Mononuclear cell (primary cell): Measurements from ENCODE around the gene RBM28. TPM values are rescaled to one million over a fixed set of nuclear protein-coding genes. Genes with fewer than 3 reads are reported as not detected.

ENCODE experiments used
- H3K27me3 ChIP-seq: 2 replicates; pipeline ENCODE4 v1.6.0; 2011; ENCODE audit warnings: low read length, control low read depth; ENCODE audit not compliant: insufficient read depth
- H3K4me1 ChIP-seq: 2 replicates; pipeline ENCODE4 v1.5.1; 2011; ENCODE audit warnings: mild to moderate bottlenecking, low read length, control low read depth; ENCODE audit not compliant: insufficient read depth
- H3K4me3 ChIP-seq: 2 replicates; pipeline ENCODE4 v1.5.1; 2011; ENCODE audit warnings: mild to moderate bottlenecking, low read length, moderate library complexity
- H3K9me3 ChIP-seq: 2 replicates; pipeline ENCODE4 v1.5.1; 2011; ENCODE audit warnings: low read depth, mild to moderate bottlenecking, control low read depth, low read length
- total RNA-seq: library from RNA; depleted of rRNA; stranded (reverse); fragments of >200 nt; gene quantifications from one replicate; pipeline ENCODE4 v1.2.3, GENCODE V29; 2012

Gene RBM28
- total RNA-seq, 1 donor = 5.4 TPM

- H3K27me3 ChIP-seq = no peaks in the 10 kb centered on the region
- H3K4me1 ChIP-seq = peaks cover 11% of the 10 kb centered on the region
- H3K4me3 ChIP-seq = no peak overlapping the region
- no peaks in the 10 kb centered on the region for H3K9me3 ChIP-seq
These were observed 36.9 kb upstream of the RBM28 start for GRCh38 chr7:128380483-128381106.

- H3K27me3 ChIP-seq = no peaks in the 10 kb centered on the region
- no peaks in the 10 kb centered on the region for H3K9me3 ChIP-seq
- no peak overlapping the region for H3K4me3 ChIP-seq
- peaks cover 11% of the 10 kb centered on the region for H3K4me1 ChIP-seq
These were observed 36.3 kb upstream of the RBM28 start for GRCh38 chr7:128379900-128380479.

- H3K4me3 ChIP-seq = no peak overlapping the region
- H3K27me3 ChIP-seq = no peaks in the 10 kb centered on the region
- peaks cover 11% of the 10 kb centered on the region for H3K4me1 ChIP-seq
- H3K9me3 ChIP-seq = no peaks in the 10 kb centered on the region
These were observed 34.9 kb upstream of the RBM28 start for GRCh38 chr7:128378637-128379036.

GRCh38 chr7:128376077-128376476, 32.4 kb upstream of the RBM28 start:
- Histone ChIP-seq H3K4me3 (no peak overlapping the region), H3K4me1 (peaks cover 7% of the 10 kb centered on the region), H3K9me3 (no peaks in the 10 kb centered on the region), H3K27me3 (no peaks in the 10 kb centered on the region)

GRCh38 chr7:128374041-128374440, 30.3 kb upstream of the RBM28 start:
- no peaks in the 10 kb centered on the region for H3K4me1 ChIP-seq
- no peaks in the 10 kb centered on the region for H3K27me3 ChIP-seq
- no peaks in the 10 kb centered on the region for H3K9me3 ChIP-seq
- H3K4me3 ChIP-seq = no peak overlapping the region

- no peak overlapping the region for H3K4me3 ChIP-seq
- H3K4me1 ChIP-seq = no peaks in the 10 kb centered on the region
- H3K27me3 ChIP-seq = no peaks in the 10 kb centered on the region
- no peaks in the 10 kb centered on the region for H3K9me3 ChIP-seq
These were observed 29.9 kb upstream of the RBM28 start for GRCh38 chr7:128373606-128374005.

GRCh38 chr7:128370491-128370890, 26.8 kb upstream of the RBM28 start:
- Histone ChIP-seq H3K4me3 (no peak overlapping the region), H3K9me3 (no peaks in the 10 kb centered on the region), H3K4me1 (no peaks in the 10 kb centered on the region), H3K27me3 (peaks cover 7% of the 10 kb centered on the region)

GRCh38 chr7:128366986-128367385, 23.3 kb upstream of the RBM28 start:
- Histone ChIP-seq H3K4me1 (peaks cover 6% of the 10 kb centered on the region), H3K27me3 (peaks cover 41% of the 10 kb centered on the region), H3K9me3 (no peaks in the 10 kb centered on the region), H3K4me3 (no peak overlapping the region)

GRCh38 chr7:128366300-128366699, 22.6 kb upstream of the RBM28 start:
- Histone ChIP-seq H3K4me3 (no peak overlapping the region), H3K9me3 (no peaks in the 10 kb centered on the region), H3K27me3 (peaks cover 41% of the 10 kb centered on the region), H3K4me1 (peaks cover 11% of the 10 kb centered on the region)

GRCh38 chr7:128365432-128365831, 21.7 kb upstream of the RBM28 start:
- H3K27me3 ChIP-seq = peaks cover 41% of the 10 kb centered on the region

GRCh38 chr7:128364166-128364870, 20.6 kb upstream of the RBM28 start:
- Histone ChIP-seq H3K4me3 (no peak overlapping the region), H3K9me3 (no peaks in the 10 kb centered on the region), H3K4me1 (peaks cover 26% of the 10 kb centered on the region), H3K27me3 (peaks cover 41% of the 10 kb centered on the region)

More at GRCh38 chr7:128365432-128365831, 21.7 kb upstream of the RBM28 start:
- peaks cover 19% of the 10 kb centered on the region for H3K4me1 ChIP-seq
- H3K9me3 ChIP-seq = no peaks in the 10 kb centered on the region
- no peak overlapping the region for H3K4me3 ChIP-seq

- Histone ChIP-seq H3K9me3 (no peaks in the 10 kb centered on the region), H3K4me1 (peaks cover 36% of the 10 kb centered on the region), H3K27me3 (peaks cover 41% of the 10 kb centered on the region)
These were observed 19.6 kb upstream of the RBM28 start for GRCh38 chr7:128363261-128363721.

GRCh38 chr7:128362670-128363069, 19.0 kb upstream of the RBM28 start:
- Histone ChIP-seq H3K4me1 (peaks cover 43% of the 10 kb centered on the region), H3K4me3 (no peak overlapping the region), H3K9me3 (no peaks in the 10 kb centered on the region), H3K27me3 (peaks cover 41% of the 10 kb centered on the region)

More at GRCh38 chr7:128363261-128363721, 19.6 kb upstream of the RBM28 start:
- no peak overlapping the region for H3K4me3 ChIP-seq

- H3K27me3 ChIP-seq = peaks cover 41% of the 10 kb centered on the region
- peaks cover 46% of the 10 kb centered on the region for H3K4me1 ChIP-seq
- no peaks in the 10 kb centered on the region for H3K9me3 ChIP-seq
- H3K4me3 ChIP-seq = peak within 1 kb of the TSS; percentile 20
These were observed 18.0 kb upstream of the RBM28 start, which contains the start of gene PRRT4 for GRCh38 chr7:128361411-128362379. PRRT4 (minus strand) TSS chr7:128361690.

GRCh38 chr7:128360359-128360678, 16.6 kb upstream of the RBM28 start:
- H3K27me3 ChIP-seq = peaks cover 33% of the 10 kb centered on the region
- H3K4me1 ChIP-seq = peaks cover 46% of the 10 kb centered on the region
- H3K9me3 ChIP-seq = no peaks in the 10 kb centered on the region
- no peak overlapping the region for H3K4me3 ChIP-seq
